ENCODE data around the gene HS2ST1. TPM values are rescaled to one million over a fixed set of nuclear protein-coding genes. Genes with fewer than 3 reads are reported as not detected.

The HS2ST1 gene
- total RNA-seq, 4 donors from 2014 or later = 11.7 to 25.3 (median 16.9) TPM

DNA sequence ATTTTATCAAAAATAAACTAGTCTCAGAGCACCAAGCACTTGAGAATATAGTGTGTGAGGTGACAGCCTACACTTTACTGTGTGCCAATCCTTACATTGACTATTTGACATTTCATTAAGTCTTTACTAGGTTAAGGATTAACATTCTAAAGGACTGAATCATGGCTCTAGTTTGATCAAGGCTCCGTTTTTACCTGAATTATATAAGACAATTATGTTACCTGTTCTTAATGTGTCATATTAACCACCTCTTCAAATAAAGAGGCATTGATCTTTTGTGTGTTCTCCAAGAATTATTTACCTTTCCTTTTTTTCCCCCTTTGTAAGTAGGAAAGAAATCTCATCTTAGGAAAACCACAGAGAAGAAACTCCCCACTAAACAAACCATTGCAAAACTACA is 189.7 kb downstream of the HS2ST1 start:
- TF ChIP-seq, protein P1, sequence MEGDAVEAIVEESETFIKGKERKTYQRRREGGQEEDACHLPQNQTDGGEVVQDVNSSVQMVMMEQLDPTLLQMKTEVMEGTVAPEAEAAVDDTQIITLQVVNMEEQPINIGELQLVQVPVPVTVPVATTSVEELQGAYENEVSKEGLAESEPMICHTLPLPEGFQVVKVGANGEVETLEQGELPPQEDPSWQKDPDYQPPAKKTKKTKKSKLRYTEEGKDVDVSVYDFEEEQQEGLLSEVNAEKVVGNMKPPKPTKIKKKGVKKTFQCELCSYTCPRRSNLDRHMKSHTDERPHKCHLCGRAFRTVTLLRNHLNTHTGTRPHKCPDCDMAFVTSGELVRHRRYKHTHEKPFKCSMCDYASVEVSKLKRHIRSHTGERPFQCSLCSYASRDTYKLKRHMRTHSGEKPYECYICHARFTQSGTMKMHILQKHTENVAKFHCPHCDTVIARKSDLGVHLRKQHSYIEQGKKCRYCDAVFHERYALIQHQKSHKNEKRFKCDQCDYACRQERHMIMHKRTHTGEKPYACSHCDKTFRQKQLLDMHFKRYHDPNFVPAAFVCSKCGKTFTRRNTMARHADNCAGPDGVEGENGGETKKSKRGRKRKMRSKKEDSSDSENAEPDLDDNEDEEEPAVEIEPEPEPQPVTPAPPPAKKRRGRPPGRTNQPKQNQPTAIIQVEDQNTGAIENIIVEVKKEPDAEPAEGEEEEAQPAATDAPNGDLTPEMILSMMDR (IDR thresholded peaks at IDR 0.05) = no peak
- no peak for ATAC-seq (ENCODE audit: low FRiP score)
- no peak for DNase-seq (ENCODE audit: low spot score)

DNA sequence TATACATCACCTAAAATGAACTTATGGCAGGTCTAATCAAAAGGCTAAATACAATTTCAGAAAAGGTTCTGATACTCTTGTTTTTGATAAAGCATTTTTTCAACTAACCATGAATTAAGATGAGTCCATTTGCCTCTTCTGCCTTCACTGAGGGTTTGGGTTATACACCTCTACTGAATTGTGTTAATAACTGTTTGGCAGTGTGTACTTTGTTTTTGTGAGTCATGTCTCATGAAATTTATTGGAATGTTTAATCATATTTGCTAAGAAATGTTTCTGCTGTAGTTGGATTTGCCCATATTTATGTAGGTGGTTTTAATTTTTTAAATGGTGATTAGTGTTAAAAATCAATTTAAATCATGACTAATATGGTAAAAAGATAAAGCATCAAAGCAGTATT is 190.5 kb downstream of the HS2ST1 start:
- TF ChIP-seq, protein P1 (IDR thresholded peaks at IDR 0.05) = no peak
- no peak for DNase-seq (ENCODE audit: low spot score)
- peak; percentile 78 for ATAC-seq (ENCODE audit: low FRiP score)

DNA sequence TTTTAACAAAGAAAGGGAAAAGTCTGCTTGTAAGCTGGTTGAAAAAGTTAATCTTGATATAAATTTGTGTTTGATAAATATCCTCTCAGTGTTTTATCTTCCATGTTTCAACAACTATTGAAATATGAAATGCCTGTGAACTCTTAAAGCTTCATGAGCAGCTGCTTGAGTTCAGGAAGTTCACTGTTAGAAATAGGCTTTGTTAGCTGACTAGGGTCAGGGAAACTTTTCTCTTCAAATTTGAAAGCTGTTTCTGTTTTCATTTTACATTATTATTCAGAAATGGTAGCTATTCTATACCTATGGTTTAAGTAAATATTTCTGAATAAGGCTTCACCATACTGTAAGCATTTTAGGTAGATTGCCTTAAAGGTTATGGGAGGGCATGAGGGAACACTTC is 191.7 kb downstream of the HS2ST1 start:
- no peak for ATAC-seq (ENCODE audit: low FRiP score)
- DNase-seq (ENCODE audit: low spot score) = no peak
- TF ChIP-seq, protein P1 (IDR thresholded peaks at IDR 0.05) = no peak

DNA sequence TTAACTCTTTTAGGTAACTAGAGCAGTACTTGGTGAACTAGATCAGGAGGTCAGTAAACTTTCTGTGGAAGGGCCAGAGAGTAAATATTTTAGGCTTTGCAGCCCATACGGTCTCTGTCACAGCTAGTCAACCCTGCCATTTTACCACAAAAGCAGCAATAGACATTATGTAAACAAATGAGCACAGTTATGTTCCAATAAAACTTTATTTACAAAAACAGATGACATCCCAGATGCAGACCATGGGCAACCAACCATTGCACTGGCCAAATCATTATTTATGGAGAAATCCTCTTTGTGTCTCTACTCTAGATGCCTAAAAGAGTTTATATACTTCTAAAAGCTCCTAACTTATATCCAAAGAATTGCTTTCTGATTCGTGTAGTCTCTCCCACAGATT is 192.4 kb downstream of the HS2ST1 start:
- ATAC-seq (ENCODE audit: low FRiP score) = no peak
- no peak for DNase-seq (ENCODE audit: low spot score)
- TF ChIP-seq, protein P1 (IDR thresholded peaks at IDR 0.05) = no peak

DNA sequence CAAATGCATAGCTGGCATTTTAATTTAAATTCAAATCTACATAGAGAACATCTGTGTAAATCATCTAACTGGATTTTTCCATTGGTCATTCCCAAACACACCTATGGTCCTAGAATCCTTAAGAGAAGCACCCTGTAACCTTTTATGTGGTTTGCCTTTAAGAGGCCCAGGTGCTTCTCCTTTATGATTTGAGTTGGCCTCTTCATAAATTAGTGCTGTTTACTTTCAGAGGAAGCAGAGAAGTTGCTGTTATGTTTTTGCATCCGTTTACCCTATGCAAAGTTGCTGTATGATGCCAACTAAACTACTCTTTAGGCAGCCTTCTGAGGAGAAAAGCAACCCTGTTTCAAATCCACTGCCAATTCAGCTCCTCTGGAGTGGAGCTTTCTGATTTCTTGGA is 193.8 kb downstream of the HS2ST1 start:
- TF ChIP-seq, protein P1 (IDR thresholded peaks at IDR 0.05) = no peak
- ATAC-seq (ENCODE audit: low FRiP score) = no peak
- no peak for DNase-seq (ENCODE audit: low spot score)

DNA sequence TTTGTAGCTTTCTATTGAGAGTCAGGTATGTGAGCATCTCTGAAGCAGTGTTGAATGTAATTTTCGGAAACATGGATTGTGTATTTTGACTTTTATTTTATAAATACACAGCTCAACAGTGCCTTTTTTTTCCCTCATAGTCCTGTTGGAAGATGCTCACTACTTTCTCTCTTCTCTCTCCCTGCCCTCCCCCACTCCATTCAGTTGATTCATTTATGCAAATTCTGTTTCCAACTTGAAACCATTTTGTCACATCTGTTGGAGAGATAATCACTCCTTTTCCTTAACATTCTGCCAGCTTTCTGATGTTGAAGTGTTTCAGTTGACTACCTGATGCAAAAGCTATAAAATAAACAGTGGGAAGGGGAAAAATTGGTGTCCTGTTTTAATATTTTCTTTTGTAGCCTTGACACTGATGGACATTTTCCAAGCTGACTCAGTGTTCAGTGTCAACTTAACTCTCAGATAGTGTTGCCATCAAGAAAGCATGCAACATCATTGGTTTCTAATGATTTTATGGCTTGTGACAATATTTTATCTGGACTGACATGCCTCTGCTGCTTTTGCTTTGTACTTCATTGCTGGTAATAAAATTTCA is 194.5 kb downstream of the HS2ST1 start:
- DNase-seq (ENCODE audit: low spot score) = no peak
- no peak for ATAC-seq (ENCODE audit: low FRiP score)
- TF ChIP-seq, protein P1 (IDR thresholded peaks at IDR 0.05) = no peak

DNA sequence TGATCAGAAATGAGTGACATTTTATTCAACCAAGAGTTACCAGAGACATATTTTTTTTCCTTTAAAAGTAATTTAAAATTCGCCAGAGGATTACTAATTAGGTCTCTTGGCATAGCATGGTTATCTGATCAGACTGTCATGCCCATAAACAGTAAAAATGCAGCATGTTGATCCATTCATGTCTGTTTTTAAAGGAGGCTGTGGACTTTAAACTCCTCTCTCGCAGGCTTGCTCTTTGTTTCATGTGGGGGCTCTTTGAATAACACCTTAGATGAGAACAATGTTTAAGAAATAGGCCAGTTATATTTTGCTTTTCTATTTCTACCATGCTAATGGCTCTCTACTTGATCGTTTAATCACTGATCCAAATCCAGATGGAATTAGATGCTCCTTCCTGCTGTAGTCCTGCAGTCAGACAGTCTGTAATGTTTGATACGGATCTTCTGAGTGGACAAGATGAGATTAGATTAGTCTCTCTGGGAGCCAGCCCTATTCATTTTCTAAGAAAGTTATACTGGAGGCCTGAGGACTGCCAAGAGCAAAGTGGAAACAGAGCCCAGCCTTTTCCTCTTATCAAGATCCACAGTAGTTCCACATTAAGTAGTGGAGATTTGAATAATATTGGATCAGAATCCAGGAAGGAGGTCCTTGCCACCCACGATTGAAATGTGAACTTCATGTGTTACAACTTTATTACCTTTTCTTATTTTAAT is 197.4 kb downstream of the HS2ST1 start:
- TF ChIP-seq, protein P1 (IDR thresholded peaks at IDR 0.05) = no peak
- ATAC-seq (ENCODE audit: low FRiP score) (no peak), DNase-seq (ENCODE audit: low spot score) (no peak)
